GM12801 (cell line): ENCODE measurements around the gene SNX20.

Source experiments
- CTCF ChIP-seq: IDR thresholded peaks from one replicate; pipeline ENCODE4 v1.5.1; 2011; ENCODE audit warnings: control low read depth; ENCODE audit not compliant: insufficient read length; ENCODE audit errors: extremely low read depth

Gene SNX20

GRCh38 chr16:50646345-50646744, 34.8 kb downstream of the SNX20 start:
- no peak for TF ChIP-seq CTCF

- TF ChIP-seq CTCF = no peak
These were observed 35.4 kb downstream of the SNX20 start for GRCh38 chr16:50645563-50646220.

GRCh38 chr16:50644729-50645128, 36.4 kb downstream of the SNX20 start:
- no peak for TF ChIP-seq CTCF

- no peak for TF ChIP-seq CTCF
These were observed 36.9 kb downstream of the SNX20 start for GRCh38 chr16:50644245-50644644.

GRCh38 chr16:50643192-50643591, 37.9 kb downstream of the SNX20 start:
- TF ChIP-seq CTCF = no peak

- TF ChIP-seq CTCF = no peak
These were observed 38.8 kb downstream of the SNX20 start for GRCh38 chr16:50642349-50642748.

GRCh38 chr16:50641818-50642187, 39.3 kb downstream of the SNX20 start:
- TF ChIP-seq CTCF = no peak
